Esophagus muscularis mucosa (tissue), 4 donors: ENCODE data around the gene ULK2. TPM values are rescaled to one million over a fixed set of nuclear protein-coding genes. Genes with fewer than 3 reads are reported as not detected.

Source experiments
- DNase-seq: peaks from one replicate; pipeline ENCODE4 v3.0.0-alpha.2; 2017; ENCODE audit errors: extremely low spot score
- H3K27ac ChIP-seq, 4 donors: fragments of 200-600 bp; sonication (generic); replicated peaks in 1 of 4; 1 replicate in 3 of 4; 2 replicates in 1 of 4; pipeline ENCODE4 v1.5.1; 2016 to 2019; ENCODE audit warnings: mild to moderate bottlenecking in 1 of 4
- H3K27me3 ChIP-seq, 4 donors: fragments of 200-600 bp; sonication (generic); one replicate each; pipeline versions ENCODE4 v1.5.1 to v1.6.0; 2016 to 2019
- H3K36me3 ChIP-seq, 4 donors: fragments of 200-600 bp; sonication (generic); one replicate each; pipeline ENCODE4 v1.5.1; 2016 to 2019
- H3K4me1 ChIP-seq, 4 donors: fragments of 200-600 bp; sonication (generic); one replicate each; pipeline ENCODE4 v1.5.1; 2016 to 2019
- H3K4me3 ChIP-seq, 4 donors: fragments of 200-600 bp; sonication (generic); 1 replicate in 2 of 4; 2 replicates in 2 of 4; pipeline ENCODE4 v1.5.1; 2016 to 2019; ENCODE audit warnings: mild to moderate bottlenecking in 4 of 4, moderate library complexity in 1 of 4
- H3K9me3 ChIP-seq, 4 donors: fragments of 200-600 bp; sonication (generic); 1 replicate in 3 of 4; 2 replicates in 1 of 4; pipeline ENCODE4 v1.5.1; 2016 to 2019
- EP300 ChIP-seq: sonication (generic); formaldehyde crosslinking; IDR thresholded peaks from one replicate; pipeline ENCODE4 v1.6.1; 2017; ENCODE audit warnings: antibody characterized with exemption
- POLR2A ChIP-seq: fragments of 450-650 bp; IDR thresholded peaks from one replicate; pipeline ENCODE4 v1.6.1; 2017; ENCODE audit warnings: antibody characterized with exemption, moderate library complexity, mild to moderate bottlenecking, low read depth
- POLR2AphosphoS5 ChIP-seq, 2 donors: sonication (generic); formaldehyde crosslinking; IDR thresholded peaks; one replicate each; pipeline ENCODE4 v1.6.1; 2017; ENCODE audit warnings: antibody characterized with exemption in 2 of 2
- WGBS: methylation state at CpG from one replicate; pipeline ENCODE4 v1.1.5; 2018; 5-methylcytosine and 5-hydroxymethylcytosine counted together
- intact Hi-C: fragments of 100-400 bp; cut with DNase I; formaldehyde crosslinking; loops from one replicate; pipeline ENCODE4 v1.15.1; 2023
- total RNA-seq, 4 donors: library from RNA; depleted of rRNA; stranded (reverse); fragments of >200 nt; gene quantifications; one replicate each; pipeline versions ENCODE4 v1.1.0 to v1.2.1, GENCODE V29; 2016
- TF ChIP-seq, protein P1 (sequence below), 3 experiments: fragments of 200-600 bp in 2 of 3; fragments of 450-650 bp in 1 of 3; sonication (generic) in 2 of 3; IDR thresholded peaks; one replicate each; pipeline ENCODE4 v1.5.1; 2017 to 2019; ENCODE audit warnings: antibody characterized with exemption in 3 of 3, mild to moderate bottlenecking in 2 of 3, moderate library complexity in 1 of 3

ULK2 gene
- total RNA-seq, 4 donors from 2014 or later, result 27.8 to 59.0 (median 43.1) TPM

DNA sequence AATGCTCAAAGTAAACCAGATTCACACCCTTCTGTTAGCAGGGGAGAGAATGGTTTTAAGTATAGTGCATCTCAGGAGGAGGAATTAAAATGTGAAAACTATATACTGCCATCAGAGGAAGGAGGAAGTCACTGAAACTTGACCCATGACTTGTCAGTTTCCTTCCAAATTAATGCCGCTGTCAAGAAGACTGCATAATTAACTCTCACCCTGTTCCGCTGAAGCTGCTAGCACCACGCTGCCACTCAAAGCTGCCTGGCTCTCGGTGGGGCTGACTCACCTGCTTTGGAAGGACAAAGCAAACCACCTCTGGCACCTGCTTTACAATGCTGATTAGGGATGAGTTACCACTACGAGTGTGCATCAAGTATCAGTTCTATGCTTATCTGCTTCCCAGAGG lies 37.8 kb upstream of the ULK2 start:
- Histone ChIP-seq H3K27ac (no peak overlapping the region), H3K9me3 (no peaks in the 10 kb centered on the region), H3K4me3 (no peak overlapping the region), H3K4me1 (peaks cover 0 to 18% (median 13%) of the 10 kb centered on the region in 4 donors), H3K36me3 (peaks cover 33 to 95% (median 81%) of the 10 kb centered on the region in 4 donors), H3K27me3 (no peaks in the 10 kb centered on the region)
- TF ChIP-seq, protein P1, sequence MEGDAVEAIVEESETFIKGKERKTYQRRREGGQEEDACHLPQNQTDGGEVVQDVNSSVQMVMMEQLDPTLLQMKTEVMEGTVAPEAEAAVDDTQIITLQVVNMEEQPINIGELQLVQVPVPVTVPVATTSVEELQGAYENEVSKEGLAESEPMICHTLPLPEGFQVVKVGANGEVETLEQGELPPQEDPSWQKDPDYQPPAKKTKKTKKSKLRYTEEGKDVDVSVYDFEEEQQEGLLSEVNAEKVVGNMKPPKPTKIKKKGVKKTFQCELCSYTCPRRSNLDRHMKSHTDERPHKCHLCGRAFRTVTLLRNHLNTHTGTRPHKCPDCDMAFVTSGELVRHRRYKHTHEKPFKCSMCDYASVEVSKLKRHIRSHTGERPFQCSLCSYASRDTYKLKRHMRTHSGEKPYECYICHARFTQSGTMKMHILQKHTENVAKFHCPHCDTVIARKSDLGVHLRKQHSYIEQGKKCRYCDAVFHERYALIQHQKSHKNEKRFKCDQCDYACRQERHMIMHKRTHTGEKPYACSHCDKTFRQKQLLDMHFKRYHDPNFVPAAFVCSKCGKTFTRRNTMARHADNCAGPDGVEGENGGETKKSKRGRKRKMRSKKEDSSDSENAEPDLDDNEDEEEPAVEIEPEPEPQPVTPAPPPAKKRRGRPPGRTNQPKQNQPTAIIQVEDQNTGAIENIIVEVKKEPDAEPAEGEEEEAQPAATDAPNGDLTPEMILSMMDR (IDR thresholded peaks at IDR 0.05), result no peak
- no peak for TF ChIP-seq EP300
- TF ChIP-seq POLR2A, result no peak
- TF ChIP-seq POLR2AphosphoS5 (IDR thresholded peaks at IDR 0.05), result no peak
- no peak for DNase-seq
- intact Hi-C loops, result no loop called here
- WGBS, result 75% methylated on average over 4 of the region's 5 CpGs

DNA sequence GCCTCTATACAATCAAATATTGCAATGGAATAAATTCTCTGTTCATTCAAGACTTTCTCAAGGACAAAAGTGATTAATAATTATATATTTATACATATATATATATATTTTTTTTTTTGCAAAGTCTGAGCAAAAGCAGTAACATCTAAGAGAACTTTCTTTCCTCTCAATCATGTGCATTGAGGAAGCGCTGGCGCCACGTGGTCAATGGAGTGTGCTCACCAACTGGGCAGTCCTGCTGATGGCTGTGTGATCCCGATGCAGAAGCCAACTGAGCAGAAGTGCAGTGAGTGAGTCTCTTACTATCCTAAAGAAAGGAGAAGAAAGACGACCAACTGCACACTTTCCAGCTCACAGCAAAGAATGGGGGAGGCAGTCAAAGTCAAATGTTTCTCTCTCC lies 37.2 kb upstream of the ULK2 start:
- no peak overlapping the region for H3K27ac ChIP-seq
- intact Hi-C loops, result loop anchor here (5.0 kb wide), 1 partner anchor 38 kb away; the partner anchor contains the start of gene ULK2
- peaks cover 0 to 18% (median 13%) of the 10 kb centered on the region in 4 donors for H3K4me1 ChIP-seq
- H3K9me3 ChIP-seq, result no peaks in the 10 kb centered on the region
- DNase-seq, result no peak
- no peaks in the 10 kb centered on the region for H3K27me3 ChIP-seq
- 61% methylated on average over 5 of the region's 5 CpGs for WGBS
- H3K36me3 ChIP-seq, result peaks cover 33 to 100% (median 84%) of the 10 kb centered on the region in 4 donors
- no peak overlapping the region for H3K4me3 ChIP-seq
- TF ChIP-seq POLR2AphosphoS5 (IDR thresholded peaks at IDR 0.05) (no peak), POLR2A (no peak), EP300 (no peak)
- TF ChIP-seq, protein P1 (IDR thresholded peaks at IDR 0.05), result no peak

DNA sequence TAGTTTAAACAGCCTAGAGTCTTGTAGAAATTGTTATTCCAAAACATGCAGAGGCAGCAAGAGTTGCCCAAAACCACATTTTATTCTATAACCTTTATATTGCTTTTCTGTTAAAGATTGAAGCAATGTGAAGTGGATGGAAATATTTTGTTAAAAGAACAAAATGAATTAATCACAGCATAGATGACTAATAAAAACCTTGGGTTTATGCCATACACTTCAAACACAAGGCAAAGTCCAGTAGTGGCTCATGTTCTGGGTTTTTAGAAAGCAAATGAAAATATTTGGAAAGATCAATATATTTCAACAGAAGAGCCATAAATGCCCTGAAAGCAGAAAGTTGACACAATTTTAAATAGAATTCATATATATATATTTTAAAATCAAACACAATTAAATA lies 36.7 kb upstream of the ULK2 start:
- Histone ChIP-seq H3K9me3 (no peaks in the 10 kb centered on the region), H3K4me3 (no peak overlapping the region), H3K4me1 (peaks cover 0 to 18% (median 13%) of the 10 kb centered on the region in 4 donors), H3K27ac (peak overlapping the region in 1 of 4 donors; percentile 48), H3K36me3 (peaks cover 33 to 97% (median 81%) of the 10 kb centered on the region in 4 donors), H3K27me3 (no peaks in the 10 kb centered on the region)
- no peak for DNase-seq
- intact Hi-C loops, result loop anchor here (5.0 kb wide), 1 partner anchor 37 kb away; the partner anchor contains the start of gene ULK2
- TF ChIP-seq POLR2AphosphoS5 (IDR thresholded peaks at IDR 0.05) (no peak), POLR2A (no peak), EP300 (no peak)
- TF ChIP-seq, protein P1 (IDR thresholded peaks at IDR 0.05), result no peak

DNA sequence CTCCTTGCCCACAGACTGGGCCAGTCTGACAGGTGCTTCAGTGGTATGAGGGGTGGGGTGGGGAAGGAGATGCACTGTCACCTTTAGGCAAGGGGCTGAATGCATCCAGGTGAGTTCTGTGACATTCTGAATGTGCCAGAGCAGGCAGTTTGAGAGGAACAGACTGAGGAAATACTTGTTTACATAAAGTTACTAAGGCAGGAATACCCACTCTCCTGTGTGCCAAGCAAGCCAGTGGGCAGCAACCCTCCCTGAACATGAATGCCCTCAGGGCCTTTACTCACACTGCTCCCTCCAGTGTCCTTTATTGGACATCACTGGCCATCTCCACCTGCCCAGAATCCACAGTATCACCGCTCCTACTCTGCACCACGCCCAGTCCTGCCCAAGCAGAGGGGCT lies 33.1 kb upstream of the ULK2 start:
- no peak overlapping the region for H3K27ac ChIP-seq
- H3K36me3 ChIP-seq, result peaks cover 17 to 63% (median 47%) of the 10 kb centered on the region in 4 donors
- 94% methylated on average over 2 of the region's 2 CpGs for WGBS
- no peaks in the 10 kb centered on the region for H3K27me3 ChIP-seq
- intact Hi-C loops, result loop anchor here (5.0 kb wide), 1 partner anchor 34 kb away; the partner anchor contains the start of gene ULK2
- no peak for DNase-seq
- TF ChIP-seq POLR2AphosphoS5 (IDR thresholded peaks at IDR 0.05) (no peak), EP300 (no peak), POLR2A (no peak)
- TF ChIP-seq, protein P1 (IDR thresholded peaks at IDR 0.05), result no peak
- H3K4me3 ChIP-seq, result no peak overlapping the region
- H3K9me3 ChIP-seq, result no peaks in the 10 kb centered on the region
- H3K4me1 ChIP-seq, result peaks cover 6 to 33% (median 26%) of the 10 kb centered on the region in 4 donors

DNA sequence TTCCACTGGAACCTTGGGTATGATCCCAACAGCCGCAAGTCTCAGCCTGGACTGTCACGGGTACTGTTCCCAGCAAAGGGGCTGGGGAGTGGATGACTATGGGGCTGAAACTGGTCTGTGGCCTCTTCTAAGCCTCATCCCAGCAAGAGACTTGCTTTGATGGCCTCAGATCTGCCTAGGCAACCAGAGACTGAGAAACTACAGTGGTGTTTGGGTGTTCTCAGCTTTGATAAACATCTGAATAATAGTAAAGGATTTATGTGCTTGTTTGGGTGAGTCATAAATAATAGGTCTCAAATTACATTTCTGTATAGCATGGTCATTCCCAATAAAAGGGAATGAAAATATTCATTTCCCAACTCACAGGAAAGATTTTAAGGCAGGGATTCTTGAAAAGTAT lies 30.2 kb upstream of the ULK2 start:
- Histone ChIP-seq H3K9me3 (no peaks in the 10 kb centered on the region), H3K4me3 (no peak overlapping the region), H3K27ac (no peak overlapping the region), H3K27me3 (no peaks in the 10 kb centered on the region), H3K4me1 (peaks cover 6 to 17% (median 12%) of the 10 kb centered on the region in 4 donors), H3K36me3 (peaks cover 6 to 35% (median 26%) of the 10 kb centered on the region in 4 donors)
- intact Hi-C loops, result no loop called here
- no peak for TF ChIP-seq POLR2A
- TF ChIP-seq, protein P1 (IDR thresholded peaks at IDR 0.05), result no peak
- DNase-seq, result no peak
- WGBS, result 52% methylated on average over 2 of the region's 2 CpGs
